Measurements from ENCODE around the gene MAML3.

GRCh38 chr4:140122891-140123290 lies 31.1 kb downstream of the MAML3 start:
- TF ChIP-seq POLR2A (IDR thresholded peaks at IDR 0.05) (no peak), CTCF (IDR thresholded peaks at IDR 0.05) (no peak)
